ENCODE data around the gene BHLHE40.

DNA sequence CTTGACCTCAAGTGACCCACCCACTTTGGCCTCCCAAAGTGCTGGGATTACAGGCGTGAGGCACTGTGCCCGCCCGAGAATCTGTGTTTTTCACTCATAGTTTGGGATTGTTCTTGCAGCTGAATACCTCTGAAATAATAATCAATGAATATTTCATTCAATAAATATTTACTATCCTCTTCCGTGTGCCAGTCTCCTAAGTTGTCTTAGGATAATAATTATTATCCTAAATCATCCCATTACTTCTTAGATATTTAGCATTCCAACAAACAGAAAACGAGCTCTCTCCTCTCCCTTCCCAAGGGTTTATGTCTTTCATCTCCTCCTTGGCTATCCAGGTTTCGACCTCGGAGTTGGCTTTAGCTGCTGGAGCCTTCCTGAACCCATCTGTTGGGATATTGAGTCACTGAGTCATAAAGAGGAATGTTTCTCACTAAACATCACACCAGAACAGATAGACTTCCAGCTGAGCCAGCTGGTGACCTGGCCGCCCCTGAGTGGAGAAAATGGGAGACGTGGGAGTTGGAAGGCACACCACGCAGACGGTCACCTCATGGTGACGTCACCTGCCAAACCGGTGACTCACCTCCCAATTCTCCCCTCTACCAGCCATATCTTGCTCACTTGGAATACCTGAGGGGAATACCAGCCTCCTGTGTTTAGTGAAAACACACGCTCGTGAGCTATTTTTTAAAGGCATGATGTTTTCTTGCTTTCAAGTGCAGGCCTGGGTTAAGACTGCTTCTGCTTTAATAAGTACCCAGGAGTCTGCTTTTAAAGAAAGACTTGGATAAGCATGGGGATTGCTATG lies 43.9 kb downstream of the BHLHE40 start:
- TF ChIP-seq POLR2A (IDR thresholded peaks at IDR 0.05; ENCODE audit: low read depth) (no peak), EP300 (IDR thresholded peaks at IDR 0.05) (no peak), CTCF (IDR thresholded peaks at IDR 0.05) (no peak), POLR2AphosphoS5 (IDR thresholded peaks at IDR 0.05) (peak; percentile 50 to 70)

Measured in esophagus muscularis mucosa (tissue), 4 donors.